MCF 10A (cell line): ENCODE data around the gene MYO9A. TPM values are rescaled to one million over a fixed set of nuclear protein-coding genes. Genes with fewer than 3 reads are reported as not detected.
"Not testable (repeated sequence)": the region's sequence is repeated elsewhere in the genome, so short reads cannot be mapped to it uniquely, and the experiment has no call there.

Source experiments
- BruUV-seq: library from RNA; stranded (reverse); fragments of 400-500 nt; replicated peaks from 2 replicates; lab custom pipeline; 2021; lab: Mats Ljungman, UMichigan
- CTCF ChIA-PET: fragments of 300-600 bp; sonication (Branson Sonifier 250); formaldehyde crosslinking; extraction: SDS; loops from one replicate; lab custom pipeline; 2021; ENCODE audit warnings: antibody characterized with exemption, inconsistent platforms; lab: Yijun Ruan, JAX
- POLR2A ChIA-PET: fragments of 300-600, 350-650 bp; sonication (Branson Sonifier 250); formaldehyde crosslinking; extraction: SDS; loops from one replicate; lab custom pipeline; 2020; ENCODE audit warnings: antibody characterized with exemption, inconsistent platforms; lab: Yijun Ruan, JAX
- DNase-seq: peaks from one replicate; pipeline ENCODE4 v3.0.0-alpha.2; 2018; ENCODE audit not compliant: unreplicated experiment
- H3K27ac Mint-ChIP-seq: one replicate; pipeline ENCODE4 v1.8.0; 2022; ENCODE audit warnings: mild to moderate bottlenecking, low read depth, mixed read lengths; ENCODE audit not compliant: unreplicated experiment
- H3K27me3 Mint-ChIP-seq: one replicate; pipeline ENCODE4 v1.8.0; 2022; ENCODE audit warnings: mixed read lengths; ENCODE audit not compliant: insufficient read depth, unreplicated experiment
- H3K36me3 Mint-ChIP-seq: one replicate; pipeline ENCODE4 v1.8.0; 2022; ENCODE audit warnings: mild to moderate bottlenecking, moderate library complexity, mixed read lengths; ENCODE audit not compliant: insufficient read depth, unreplicated experiment
- H3K4me1 Mint-ChIP-seq: one replicate; pipeline ENCODE4 v1.8.0; 2022; ENCODE audit warnings: mixed read lengths; ENCODE audit not compliant: insufficient read depth, unreplicated experiment
- H3K4me3 Mint-ChIP-seq: one replicate; pipeline ENCODE4 v1.8.0; 2022; ENCODE audit warnings: mild to moderate bottlenecking, moderate library complexity, mixed read lengths; ENCODE audit not compliant: unreplicated experiment
- H3K9me3 Mint-ChIP-seq: one replicate; pipeline ENCODE4 v1.8.0; 2022; ENCODE audit warnings: mixed read lengths; ENCODE audit not compliant: unreplicated experiment
- CTCF ChIP-seq: fragments of 200-600 bp; IDR thresholded peaks from one replicate; pipeline ENCODE4 v1.8.0; 2022; ENCODE audit warnings: antibody characterized with exemption, mild to moderate bottlenecking; ENCODE audit not compliant: unreplicated experiment
- intact Hi-C: fragments of 100-400 bp; cut with micrococcal nuclease; formaldehyde crosslinking; loops from 2 replicates; pipeline ENCODE4 v1.14.1; 2022
- total RNA-seq: library from RNA; stranded (reverse); gene quantifications from 2 replicates; pipeline ENCODE4 v1.2.3, GENCODE V29; 2022

MYO9A gene
- total RNA-seq, 1 experiment from 2014 or later: 40.8 TPM

DNA sequence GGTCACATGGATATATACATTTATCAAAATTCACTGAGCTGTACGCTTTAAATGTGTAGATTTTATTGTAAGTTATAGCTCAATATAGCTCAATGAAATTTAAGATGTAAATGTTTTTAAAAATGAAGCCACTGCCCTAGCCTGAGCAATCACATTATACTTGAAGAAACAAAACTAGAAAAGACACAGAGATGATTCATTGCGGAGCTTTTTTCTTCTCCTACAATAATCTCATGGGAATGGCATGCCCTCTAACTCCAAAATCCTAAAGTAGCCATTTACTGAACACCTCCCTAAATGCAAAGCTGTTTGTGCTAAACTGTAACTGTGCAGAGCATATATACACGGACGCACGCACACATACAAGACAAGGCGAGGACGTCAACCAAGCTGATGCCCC is 84.2 kb downstream of the MYO9A start:
- intact Hi-C loops: no loop called here
- peaks cover 24% of the 10 kb centered on the region for H3K36me3 Mint-ChIP-seq
- H3K4me1 Mint-ChIP-seq: no peaks in the 10 kb centered on the region
- ChIA-PET POLR2A (interaction anchor here (0.6 to 1.0 kb wide), 2 partner anchors 10 to 656 kb away, joined by 3 read pairs; no protein-coding TSS in a partner anchor), CTCF (interaction anchor here (1.7 kb wide), 1 partner anchor 123 kb away, joined by 4 read pairs; no protein-coding TSS in a partner anchor)
- no peaks in the 10 kb centered on the region for H3K9me3 Mint-ChIP-seq
- no peak for TF ChIP-seq CTCF
- no TSS peak for BruUV-seq
- H3K4me3 Mint-ChIP-seq: no peak overlapping the region
- no peaks in the 10 kb centered on the region for H3K27me3 Mint-ChIP-seq
- H3K27ac Mint-ChIP-seq: no peak overlapping the region
- DNase-seq: no peak

- CTCF ChIA-PET: interaction anchor here (1.7 kb wide), 1 partner anchor 123 kb away, joined by 4 read pairs; no protein-coding TSS in a partner anchor
These were observed 84.7 kb downstream of the MYO9A start for GRCh38 chr15:72033285-72033684.

GRCh38 chr15:72021604-72022003 is 96.3 kb downstream of the MYO9A start:
- DNase-seq: no peak
- CTCF ChIA-PET: no interaction called here
- Mint-ChIP-seq H3K4me3 (no peak overlapping the region), H3K27me3 (no peaks in the 10 kb centered on the region), H3K27ac (no peak overlapping the region), H3K9me3 (no peaks in the 10 kb centered on the region), H3K36me3 (peaks cover 26% of the 10 kb centered on the region), H3K4me1 (no peaks in the 10 kb centered on the region)
- BruUV-seq: no TSS peak
- no peak for TF ChIP-seq CTCF
- intact Hi-C loops: no loop called here
- POLR2A ChIA-PET: interaction anchor here (0.7 kb wide), 1 partner anchor 9 kb away, joined by 4 read pairs; no protein-coding TSS in a partner anchor

More at GRCh38 chr15:72033285-72033684, 84.7 kb downstream of the MYO9A start:
- BruUV-seq: no TSS peak
- H3K27me3 Mint-ChIP-seq: no peaks in the 10 kb centered on the region
- H3K4me1 Mint-ChIP-seq: no peaks in the 10 kb centered on the region
- no peaks in the 10 kb centered on the region for H3K9me3 Mint-ChIP-seq
- peaks cover 24% of the 10 kb centered on the region for H3K36me3 Mint-ChIP-seq
- DNase-seq: no peak
- intact Hi-C loops: no loop called here
- TF ChIP-seq CTCF: no peak
- POLR2A ChIA-PET: interaction anchor here (0.6 to 1.0 kb wide), 3 partner anchors 10 to 656 kb away, joined by 3 to 4 read pairs (median 3); no protein-coding TSS in a partner anchor
- no peak overlapping the region for H3K27ac Mint-ChIP-seq
- H3K4me3 Mint-ChIP-seq: no peak overlapping the region

- no peak overlapping the region for H3K4me3 Mint-ChIP-seq
- H3K27me3 Mint-ChIP-seq: no peaks in the 10 kb centered on the region
- no peak overlapping the region for H3K27ac Mint-ChIP-seq
- no TSS peak for BruUV-seq
- no peaks in the 10 kb centered on the region for H3K9me3 Mint-ChIP-seq
- POLR2A ChIA-PET: interaction anchor here (1.1 kb wide), 1 partner anchor 135 kb away, joined by 4 read pairs; no protein-coding TSS in a partner anchor
- CTCF ChIA-PET: no interaction called here
- H3K4me1 Mint-ChIP-seq: no peaks in the 10 kb centered on the region
- TF ChIP-seq CTCF: no peak
- DNase-seq: no peak
- peaks cover 33% of the 10 kb centered on the region for H3K36me3 Mint-ChIP-seq
- intact Hi-C loops: no loop called here
These were observed 97.2 kb downstream of the MYO9A start for GRCh38 chr15:72020799-72021198.

DNA sequence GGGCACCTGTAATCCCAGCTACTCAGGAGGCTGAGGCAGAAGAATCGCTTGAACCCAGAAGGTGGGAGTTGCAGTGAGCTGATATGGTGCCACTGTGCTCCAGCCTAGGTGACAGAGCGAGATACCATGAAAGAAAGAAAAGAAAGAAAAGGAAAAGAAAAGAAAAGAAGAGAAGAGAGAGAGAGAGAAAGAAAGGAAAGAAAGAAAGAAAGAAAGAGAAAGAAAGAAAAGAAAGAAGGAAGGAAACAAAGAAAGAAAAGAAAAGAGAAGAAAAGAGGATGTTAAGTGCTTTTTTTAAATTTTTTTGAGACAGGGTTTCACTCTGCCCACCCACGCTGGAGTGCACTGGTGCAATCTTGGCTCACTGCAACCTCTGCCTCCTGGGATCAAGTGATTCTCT is 103.4 kb downstream of the MYO9A start:
- BruUV-seq: not testable (repeated sequence)

More for the DNA sequence above, 103.4 kb downstream of the MYO9A start:
- H3K4me3 Mint-ChIP-seq, intact Hi-C loops, H3K9me3 Mint-ChIP-seq, DNase-seq, H3K27ac Mint-ChIP-seq, CTCF ChIA-PET, POLR2A ChIA-PET, H3K4me1 Mint-ChIP-seq, H3K27me3 Mint-ChIP-seq: not testable (repeated sequence)
- H3K36me3 Mint-ChIP-seq: peaks cover 20% of the 10 kb centered on the region
